Tibial nerve (tissue), 4 donors: ENCODE results near the gene LMF1. TPM values are rescaled to one million over a fixed set of nuclear protein-coding genes. Genes with fewer than 3 reads are reported as not detected.

Experiments used
- DNase-seq, 2 donors: peaks; one replicate each; pipeline ENCODE4 v3.0.0-alpha.2; 2019; ENCODE audit warnings: low spot score in 2 of 2
- H3K27ac ChIP-seq, 4 donors: fragments of 200-600 bp; sonication (generic) in 3 of 4; one replicate each; pipeline ENCODE4 v1.5.1; 2017 to 2019; ENCODE audit warnings: mild to moderate bottlenecking in 1 of 4
- H3K27me3 ChIP-seq, 2 donors: fragments of 200-600 bp; sonication (generic) in 1 of 2; one replicate each; pipeline versions ENCODE4 v1.5.1 to v1.6.0; 2017 to 2019
- H3K36me3 ChIP-seq, 3 donors: fragments of 200-600 bp; sonication (generic); one replicate each; pipeline ENCODE4 v1.5.1; 2018 to 2019
- H3K4me1 ChIP-seq, 4 donors: fragments of 200-600 bp; sonication (generic) in 3 of 4; one replicate each; pipeline ENCODE4 v1.5.1; 2017 to 2019
- H3K4me3 ChIP-seq, 4 donors: fragments of 200-600 bp; sonication (generic) in 3 of 4; one replicate each; pipeline ENCODE4 v1.5.1; 2017 to 2019; ENCODE audit warnings: mild to moderate bottlenecking in 1 of 4, moderate library complexity in 1 of 4
- H3K9me3 ChIP-seq, 4 donors: fragments of 200-600 bp; sonication (generic) in 3 of 4; one replicate each; pipeline ENCODE4 v1.5.1; 2017 to 2019
- CTCF ChIP-seq, 5 experiments: fragments of 200-600 bp in 3 of 5; fragments of 450-650 bp in 2 of 5; sonication (generic) in 3 of 5; IDR thresholded peaks; one replicate each; pipeline ENCODE4 v1.5.1; 2016 to 2019; ENCODE audit warnings: antibody characterized with exemption in 5 of 5, mild to moderate bottlenecking in 3 of 5, moderate library complexity in 2 of 5
- EP300 ChIP-seq, 2 donors: sonication (generic); formaldehyde crosslinking; IDR thresholded peaks; one replicate each; pipeline ENCODE4 v1.6.1; 2017; ENCODE audit warnings: antibody characterized with exemption in 2 of 2, mild to moderate bottlenecking in 1 of 2
- POLR2A ChIP-seq, 2 donors: fragments of 450-650 bp; IDR thresholded peaks; one replicate each; pipeline ENCODE4 v1.6.1; 2017; ENCODE audit warnings: antibody characterized with exemption in 2 of 2, mild to moderate bottlenecking in 2 of 2, moderate library complexity in 2 of 2
- WGBS, 2 donors: methylation state at CpG; one replicate each; pipeline ENCODE4 v1.1.5; 2018; 5-methylcytosine and 5-hydroxymethylcytosine counted together
- total RNA-seq, 4 donors: library from RNA; depleted of rRNA; stranded (reverse); fragments of >200 nt; gene quantifications; one replicate each; pipeline ENCODE4 v1.1.0, GENCODE V29; 2016

Gene LMF1
- total RNA-seq, 4 donors from 2014 or later = 24.5 to 58.5 (median 31.8) TPM

- H3K4me3 ChIP-seq = no peak overlapping the region
- peaks cover 0 to 22% of the 10 kb centered on the region in 2 donors for H3K27me3 ChIP-seq
- WGBS, 2 donors = 58 to 59% methylated on average over 14 of the region's 22 CpGs
- peak overlapping the region in 3 of 4 donors; percentile 56 to 87 (median 74) for H3K27ac ChIP-seq
- no peaks in the 10 kb centered on the region for H3K9me3 ChIP-seq
- H3K36me3 ChIP-seq = no peaks in the 10 kb centered on the region
- TF ChIP-seq EP300 (IDR thresholded peaks at IDR 0.05) (peak in 1 of 2 donors; percentile 76), POLR2A (IDR thresholded peaks at IDR 0.05) (no peak)
- peaks cover 0 to 27% (median 7%) of the 10 kb centered on the region in 4 donors for H3K4me1 ChIP-seq
- DNase-seq = peak in 1 of 2 donors; percentile 40
Observed at GRCh38 chr16:1014771-1015495, 44.1 kb upstream of the LMF1 start.

GRCh38 chr16:1014221-1014620 is 43.4 kb upstream of the LMF1 start:
- TF ChIP-seq CTCF (IDR thresholded peaks at IDR 0.05) (no peak), POLR2A (IDR thresholded peaks at IDR 0.05) (no peak), EP300 (IDR thresholded peaks at IDR 0.05) (no peak)
- Histone ChIP-seq H3K4me3 (no peak overlapping the region), H3K4me1 (peaks cover 0 to 19% (median 3%) of the 10 kb centered on the region in 4 donors), H3K27me3 (peaks cover 0 to 23% of the 10 kb centered on the region in 2 donors), H3K36me3 (no peaks in the 10 kb centered on the region), H3K27ac (peak overlapping the region in 3 of 4 donors; percentile 53 to 87 (median 68)), H3K9me3 (no peaks in the 10 kb centered on the region)
- WGBS, 2 donors = 72 to 85% methylated on average over 4 to 8 of the region's 8 CpGs
- no peak for DNase-seq

- H3K4me1 ChIP-seq = peaks cover 0 to 13% (median under 1%) of the 10 kb centered on the region in 4 donors
- no peaks in the 10 kb centered on the region for H3K9me3 ChIP-seq
- H3K36me3 ChIP-seq = no peaks in the 10 kb centered on the region
- peak overlapping the region in 2 of 4 donors; percentile 68 to 87 for H3K27ac ChIP-seq
- no peak for DNase-seq
- H3K4me3 ChIP-seq = no peak overlapping the region
- WGBS, 2 donors = 60 to 100% methylated on average over 1 to 2 of the region's 8 CpGs
- no peak for TF ChIP-seq CTCF (IDR thresholded peaks at IDR 0.05)
- no peak for TF ChIP-seq EP300 (IDR thresholded peaks at IDR 0.05)
- no peak for TF ChIP-seq POLR2A (IDR thresholded peaks at IDR 0.05)
- peaks cover 0 to 27% of the 10 kb centered on the region in 2 donors for H3K27me3 ChIP-seq
Observed at GRCh38 chr16:1013593-1013900, 42.8 kb upstream of the LMF1 start.

- 86 to 93% methylated on average over 17 to 22 of the region's 28 CpGs for WGBS, 2 donors
- H3K4me3 ChIP-seq = no peak overlapping the region
- H3K27ac ChIP-seq = peak overlapping the region in 1 of 4 donors; percentile 87
- no peak for DNase-seq
- TF ChIP-seq CTCF (IDR thresholded peaks at IDR 0.05) (no peak), EP300 (IDR thresholded peaks at IDR 0.05) (no peak), POLR2A (IDR thresholded peaks at IDR 0.05) (no peak)
- H3K27me3 ChIP-seq = peaks cover 0 to 33% of the 10 kb centered on the region in 2 donors
- H3K9me3 ChIP-seq = no peaks in the 10 kb centered on the region
- peaks cover 0 to 13% (median 0%) of the 10 kb centered on the region in 4 donors for H3K4me1 ChIP-seq
- H3K36me3 ChIP-seq = no peaks in the 10 kb centered on the region
Observed at GRCh38 chr16:1012722-1013592, 42.2 kb upstream of the LMF1 start.

- TF ChIP-seq POLR2A (IDR thresholded peaks at IDR 0.05) (no peak), CTCF (IDR thresholded peaks at IDR 0.05) (no peak), EP300 (IDR thresholded peaks at IDR 0.05) (no peak)
- 88 to 90% methylated on average over 19 of the region's 19 CpGs for WGBS, 2 donors
- Histone ChIP-seq H3K27me3 (peaks cover 0 to 33% of the 10 kb centered on the region in 2 donors), H3K4me1 (peaks cover 0 to 13% (median 0%) of the 10 kb centered on the region in 4 donors), H3K4me3 (no peak overlapping the region), H3K36me3 (no peaks in the 10 kb centered on the region), H3K27ac (no peak overlapping the region), H3K9me3 (no peaks in the 10 kb centered on the region)
- no peak for DNase-seq
Observed at GRCh38 chr16:1012135-1012534, 41.4 kb upstream of the LMF1 start.
